Sciatic nerve (tissue), 2 donors: ENCODE measurements around the gene TMEM256. TPM values are rescaled to one million over a fixed set of nuclear protein-coding genes. Genes with fewer than 3 reads are reported as not detected.
A peak's percentile ranks its signal among the peaks of the same experiment; 100 is the strongest.

Source experiments
- ATAC-seq: fragments of 200-7000 bp; cut with Tn5 transposase; one replicate; pipeline ENCODE4 v1.9.1; 2020; ENCODE audit warnings: mild to moderate bottlenecking, moderate library complexity
- DNase-seq: peaks from one replicate; pipeline ENCODE4 v3.0.0-alpha.2; 2020; ENCODE audit warnings: low spot score
- intact Hi-C: fragments of 100-400 bp; cut with DNase I; formaldehyde crosslinking; loops from one replicate; pipeline ENCODE4 v1.14.2; 2022
- total RNA-seq: library from RNA; stranded (reverse); fragmentation: NEBNext Ultra II Directional; extraction: Animal tissue kit (Norgen Biotek cat#: 25700); gene quantifications from one replicate; pipeline ENCODE4 v1.2.1, GENCODE V29; 2021
- donor health status: DM: no; HTN: no; CAD: no.
- donor health status: DM: no; HTN: no; CAD: no.

The TMEM256 gene
- 75.0 TPM for total RNA-seq

DNA sequence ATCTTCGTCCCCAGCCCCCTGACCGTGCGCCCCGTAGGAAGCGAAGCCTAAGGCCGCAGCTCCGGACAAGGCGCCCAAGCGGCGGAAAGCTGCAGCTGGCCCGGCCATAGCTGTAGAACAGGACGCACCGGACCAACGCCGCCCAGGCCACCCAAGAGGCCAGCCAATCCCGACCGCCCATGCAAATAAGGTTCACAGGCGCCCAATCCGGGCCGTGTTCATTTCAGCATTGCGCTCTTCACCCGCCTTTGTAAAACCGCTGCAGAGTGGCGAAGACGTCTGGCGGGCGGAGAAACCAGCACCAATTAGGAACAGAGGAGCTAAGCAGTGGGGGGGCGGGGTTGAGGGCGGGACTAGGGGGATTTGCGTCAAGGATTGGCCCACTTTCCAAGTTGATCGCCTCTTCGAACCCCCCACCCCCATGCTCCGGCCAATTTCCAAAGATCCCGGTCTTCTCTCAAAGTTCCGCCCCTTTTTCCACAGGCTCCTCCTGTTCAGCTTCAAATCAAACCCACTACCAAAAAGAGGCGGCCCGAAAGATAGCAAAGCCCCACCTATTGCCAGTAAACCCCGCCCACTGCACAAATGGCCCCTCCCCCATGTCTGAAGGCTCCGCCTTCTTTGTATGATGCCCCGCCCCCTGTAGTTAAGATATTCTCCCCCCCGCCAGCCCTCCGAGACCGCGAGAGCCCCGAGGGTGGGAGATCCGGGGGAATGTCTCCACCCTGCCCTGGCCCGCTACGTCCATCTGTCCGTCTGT, at the start of gene TMEM256:
TSS of gene TMEM256 (minus strand) at position 121 of the 760 bp plus-strand sequence. CDS start at position 108, 13 bp downstream.
- peak; percentile 94 for ATAC-seq
- peak; percentile 98 for DNase-seq
- intact Hi-C loops, result no loop called here

DNA sequence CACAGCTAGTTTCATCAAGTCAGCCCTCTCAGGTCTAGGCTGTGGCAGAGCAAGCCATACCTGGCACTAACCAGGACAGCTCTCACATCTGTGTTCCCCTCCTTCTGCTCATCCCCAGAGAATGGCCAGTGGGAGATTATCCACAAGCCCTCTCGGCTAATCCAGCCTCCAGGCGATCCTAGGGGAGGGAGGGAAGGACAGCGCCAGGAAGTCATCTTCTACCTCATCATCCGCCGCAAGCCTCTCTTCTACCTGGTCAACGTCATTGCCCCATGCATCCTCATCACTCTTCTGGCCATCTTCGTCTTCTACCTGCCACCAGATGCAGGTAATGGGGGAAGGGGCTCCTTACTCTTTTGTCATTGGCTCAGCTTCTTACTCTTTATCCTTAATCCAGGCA, 44.6 kb upstream of the TMEM256 start:
- intact Hi-C loops, result no loop called here
- ATAC-seq (no peak), DNase-seq (no peak)

DNA sequence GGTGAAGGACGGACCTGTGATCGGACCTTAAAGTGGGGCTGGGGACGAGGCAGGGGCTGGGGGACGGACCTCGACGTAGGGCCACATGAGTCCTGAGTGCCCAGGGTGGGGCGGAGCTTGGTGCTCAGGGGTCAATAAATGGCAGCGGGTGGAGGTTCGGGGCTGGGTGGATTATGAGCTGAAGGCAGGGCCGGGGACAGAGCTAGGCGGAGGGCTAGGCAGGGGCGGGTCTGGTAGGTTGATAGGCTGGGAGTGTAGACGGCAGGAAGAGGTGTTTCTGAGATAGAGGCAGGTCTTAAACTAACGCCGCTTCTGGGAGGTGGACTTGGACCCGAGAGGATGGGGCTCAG, 41.7 kb upstream of the TMEM256 start:
- ATAC-seq (peak; percentile 54), DNase-seq (no peak)
- intact Hi-C loops, result no loop called here

DNA sequence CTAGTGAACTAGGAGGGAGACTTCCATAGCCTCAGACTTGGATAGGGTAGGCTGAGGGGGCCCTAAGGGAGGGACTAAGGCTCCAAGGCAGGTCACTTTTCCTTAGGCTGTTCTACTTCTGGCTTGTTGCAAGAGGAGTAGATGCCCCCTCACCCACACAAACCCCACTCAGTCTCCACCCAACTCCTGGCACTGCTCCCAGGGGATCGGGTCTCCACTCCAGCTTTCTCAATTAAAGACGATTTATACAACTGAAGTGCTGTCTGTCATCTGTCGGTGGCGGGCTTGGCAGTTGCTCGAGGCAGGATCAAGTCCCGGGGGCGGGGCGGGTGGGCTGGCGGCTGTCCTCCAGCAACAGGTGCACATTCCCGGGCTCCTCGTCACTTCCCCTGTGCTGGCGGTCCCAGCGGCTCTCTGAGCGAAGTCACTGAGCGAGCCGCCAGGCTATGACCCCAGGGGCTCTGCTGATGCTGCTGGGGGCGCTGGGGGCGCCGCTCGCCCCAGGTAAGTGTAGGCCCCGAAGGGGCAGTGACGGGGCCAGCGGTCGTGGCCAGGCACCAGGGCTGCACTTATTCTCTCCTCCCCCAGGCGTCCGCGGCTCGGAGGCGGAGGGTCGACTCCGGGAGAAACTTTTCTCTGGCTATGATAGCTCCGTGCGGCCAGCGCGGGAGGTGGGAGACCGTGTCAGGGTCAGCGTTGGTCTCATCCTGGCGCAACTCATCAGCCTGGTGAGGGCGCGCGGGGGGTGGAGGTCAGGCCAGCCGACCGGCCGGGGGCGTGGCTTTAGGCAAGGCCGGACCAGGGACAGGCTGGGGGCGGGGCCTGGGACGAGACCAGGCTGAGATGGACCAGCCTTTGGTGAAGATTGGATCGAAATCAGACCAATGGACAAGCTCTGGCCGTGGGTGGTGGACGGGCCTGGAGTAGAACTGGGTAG, 41.1 kb upstream of the TMEM256 start, which contains the start of gene CHRNB1:
TSS of gene CHRNB1 (plus strand) at position 380 of the 937 bp plus-strand sequence. CDS start at position 447, 67 bp downstream.
- ATAC-seq (peak; percentile 86), DNase-seq (peak; percentile 81)
- intact Hi-C loops, result no loop called here

DNA sequence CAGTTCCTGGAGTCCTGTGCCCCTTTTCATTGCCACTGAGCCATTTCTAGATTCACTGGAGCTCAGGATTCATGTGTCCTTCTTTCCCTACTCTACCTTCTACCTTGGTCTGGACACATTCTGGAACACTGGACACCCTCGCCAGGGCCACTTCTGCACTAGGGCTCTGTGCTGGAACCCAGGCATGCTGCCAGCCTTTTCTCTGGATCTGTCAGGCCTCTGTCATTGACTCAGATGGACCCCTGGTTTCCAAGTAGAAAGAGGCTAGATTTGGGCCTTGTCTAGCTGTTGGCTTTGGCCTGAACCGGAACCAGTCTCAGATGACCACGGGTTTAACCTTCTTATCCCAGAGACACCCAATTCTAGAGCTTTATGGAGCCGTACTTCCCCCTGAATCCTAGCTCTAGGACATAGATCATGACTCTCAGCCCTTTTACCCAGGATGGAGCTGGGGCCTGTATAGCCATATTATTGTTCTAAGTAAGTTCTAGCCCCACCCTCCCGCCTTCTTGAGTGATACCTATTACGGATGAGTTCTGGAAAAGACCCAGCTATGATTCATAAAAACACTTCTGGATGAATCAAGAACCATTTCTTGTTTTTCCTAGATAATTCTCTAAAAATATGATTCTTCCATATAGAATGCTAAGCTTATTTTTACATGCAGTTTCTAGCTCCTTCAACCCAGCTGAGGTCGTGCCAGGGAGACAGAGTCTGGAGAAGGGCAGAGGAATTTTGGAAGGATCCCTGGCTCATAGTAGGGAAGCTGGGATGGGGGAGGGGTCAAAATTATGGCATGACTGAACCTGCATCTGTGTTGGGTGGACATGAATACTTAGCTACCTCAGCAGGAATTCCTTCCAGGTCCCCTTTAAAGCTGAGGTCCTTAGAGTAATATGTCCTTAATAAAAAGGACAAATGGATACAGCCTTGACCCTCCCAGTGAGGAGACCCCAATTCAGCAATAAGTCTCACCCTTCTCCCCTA, 39.9 kb upstream of the TMEM256 start:
- ATAC-seq (no peak), DNase-seq (no peak)
- intact Hi-C loops, result no loop called here

DNA sequence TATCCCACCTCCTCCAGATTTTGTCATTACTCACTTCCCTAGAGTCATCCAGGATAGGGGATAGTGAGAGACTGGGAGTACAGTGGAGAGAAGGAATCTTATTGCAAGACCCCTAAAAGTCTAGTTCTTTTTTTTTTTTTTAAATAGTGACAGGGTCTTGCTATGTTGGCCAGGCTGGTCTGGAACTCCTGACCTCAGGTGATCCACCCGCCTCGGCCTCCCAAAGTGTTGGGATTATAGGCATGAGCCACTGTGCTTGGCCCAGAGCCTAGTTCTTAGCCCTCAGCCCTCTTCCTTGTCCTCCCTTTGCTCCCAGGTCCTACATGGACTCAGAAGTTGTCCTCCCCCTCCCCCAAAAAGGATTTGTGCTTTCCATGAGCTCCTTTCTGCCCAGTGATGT, 38.2 kb upstream of the TMEM256 start:
- intact Hi-C loops, result no loop called here
- DNase-seq (no peak), ATAC-seq (no peak)

DNA sequence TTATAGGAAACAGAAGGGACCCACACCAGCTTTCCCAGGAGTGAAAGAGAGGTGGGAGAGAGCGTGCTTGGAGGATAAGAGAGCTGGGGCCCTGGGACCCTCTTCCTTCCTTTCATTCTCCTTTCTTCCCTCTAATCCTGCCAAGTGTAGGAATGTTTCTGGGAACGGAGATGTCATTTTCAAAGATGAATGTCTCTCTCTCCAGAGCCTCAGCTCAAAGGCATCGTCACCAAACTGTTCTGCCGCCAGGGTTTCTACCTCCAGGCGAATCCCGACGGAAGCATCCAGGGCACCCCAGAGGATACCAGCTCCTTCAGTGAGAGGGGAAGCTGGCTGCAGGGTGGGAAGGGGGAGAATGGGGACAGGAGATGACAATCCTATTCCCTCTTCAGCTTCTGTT, 37.4 kb upstream of the TMEM256 start:
- intact Hi-C loops, result no loop called here
- no peak for ATAC-seq
- DNase-seq, result no peak

DNA sequence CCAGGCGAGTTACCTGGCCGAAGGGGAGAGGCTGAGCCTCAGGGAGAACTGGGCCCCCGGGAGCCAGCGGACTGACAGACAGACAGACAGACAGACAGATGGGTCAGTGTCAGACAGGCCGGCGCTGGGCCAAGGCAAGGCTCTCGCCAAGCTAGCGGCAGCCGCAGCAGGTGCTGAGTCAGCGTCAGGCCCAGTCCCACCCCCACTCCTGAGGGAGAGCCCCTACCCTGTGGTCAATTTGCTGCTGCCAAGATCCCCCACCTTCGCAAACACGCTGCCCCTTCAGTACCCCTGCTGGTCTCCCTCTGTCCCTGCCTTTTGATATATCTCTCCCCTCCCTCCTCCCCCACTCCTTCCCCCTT, 36.9 kb upstream of the TMEM256 start:
- DNase-seq, result no peak
- intact Hi-C loops, result no loop called here

DNA sequence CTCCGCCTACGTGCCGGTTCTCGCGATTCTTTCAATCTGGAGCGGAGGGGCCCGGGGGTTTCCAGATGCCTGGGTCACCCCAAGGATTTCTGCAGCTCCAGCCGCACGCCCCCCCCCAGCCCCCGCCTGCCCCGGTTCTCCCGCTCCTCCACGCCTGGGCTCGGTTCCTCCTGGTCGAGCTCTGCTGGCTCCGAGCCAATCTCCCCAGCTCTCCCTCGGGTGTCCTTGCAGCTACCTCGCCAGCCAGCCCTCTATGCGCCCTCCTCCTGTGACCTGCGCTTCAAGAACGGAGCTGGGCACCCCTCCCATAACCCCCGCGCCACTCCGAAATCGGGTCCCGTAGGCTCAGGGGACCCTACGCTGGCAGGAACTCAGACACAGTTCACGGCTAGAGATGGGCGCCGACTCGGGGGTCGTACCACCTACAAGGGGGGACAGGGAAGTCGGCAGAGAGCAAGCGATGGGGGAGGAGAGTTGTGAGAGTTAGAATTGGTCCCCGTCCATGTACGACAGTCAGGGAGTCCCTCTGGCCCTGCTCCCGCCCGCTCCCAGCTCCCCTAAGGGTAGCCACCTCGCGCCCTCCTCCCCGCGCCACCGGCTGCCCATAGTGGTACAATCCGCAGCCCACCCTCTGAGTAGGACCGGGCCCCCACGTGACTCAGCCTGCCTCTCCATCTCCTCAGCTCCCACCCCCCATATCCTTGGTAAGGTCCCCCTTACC, 36.4 kb upstream of the TMEM256 start:
- intact Hi-C loops, result no loop called here
- DNase-seq, result peak; percentile 79
- ATAC-seq, result no peak

More for the DNA sequence above, 36.9 kb upstream of the TMEM256 start:
- no peak for ATAC-seq

DNA sequence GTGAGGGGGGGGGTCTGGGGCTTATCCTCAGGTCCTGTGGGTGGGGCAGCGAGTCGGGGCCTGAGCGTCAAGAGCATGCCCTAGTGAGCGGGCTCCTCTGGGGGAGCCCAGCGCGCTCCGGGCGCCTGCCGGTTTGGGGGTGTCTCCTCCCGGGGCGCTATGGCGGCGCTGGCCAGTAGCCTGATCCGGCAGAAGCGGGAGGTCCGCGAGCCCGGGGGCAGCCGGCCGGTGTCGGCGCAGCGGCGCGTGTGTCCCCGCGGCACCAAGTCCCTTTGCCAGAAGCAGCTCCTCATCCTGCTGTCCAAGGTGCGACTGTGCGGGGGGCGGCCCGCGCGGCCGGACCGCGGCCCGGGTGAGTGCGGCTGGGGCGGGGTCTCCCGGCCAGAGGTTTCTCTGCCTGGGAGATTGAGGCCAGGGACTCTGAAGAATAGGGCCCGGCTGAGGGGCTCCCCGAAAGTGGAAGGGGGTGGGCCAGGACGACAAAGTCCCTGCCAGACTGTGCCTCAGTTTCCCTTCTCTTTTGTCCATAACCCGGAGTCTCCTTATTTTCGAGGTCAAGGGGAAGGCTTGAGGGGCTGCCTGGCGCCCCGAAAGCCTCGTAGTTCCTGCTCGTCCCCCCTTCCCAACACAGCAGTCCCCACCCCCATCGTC, 35.7 kb upstream of the TMEM256 start, which contains the start of gene FGF11:
TSS of gene FGF11 (plus strand) at position 51 of the 651 bp plus-strand sequence. CDS start at position 160, 109 bp downstream.
- intact Hi-C loops, result no loop called here
- ATAC-seq, result no peak
- no peak for DNase-seq

DNA sequence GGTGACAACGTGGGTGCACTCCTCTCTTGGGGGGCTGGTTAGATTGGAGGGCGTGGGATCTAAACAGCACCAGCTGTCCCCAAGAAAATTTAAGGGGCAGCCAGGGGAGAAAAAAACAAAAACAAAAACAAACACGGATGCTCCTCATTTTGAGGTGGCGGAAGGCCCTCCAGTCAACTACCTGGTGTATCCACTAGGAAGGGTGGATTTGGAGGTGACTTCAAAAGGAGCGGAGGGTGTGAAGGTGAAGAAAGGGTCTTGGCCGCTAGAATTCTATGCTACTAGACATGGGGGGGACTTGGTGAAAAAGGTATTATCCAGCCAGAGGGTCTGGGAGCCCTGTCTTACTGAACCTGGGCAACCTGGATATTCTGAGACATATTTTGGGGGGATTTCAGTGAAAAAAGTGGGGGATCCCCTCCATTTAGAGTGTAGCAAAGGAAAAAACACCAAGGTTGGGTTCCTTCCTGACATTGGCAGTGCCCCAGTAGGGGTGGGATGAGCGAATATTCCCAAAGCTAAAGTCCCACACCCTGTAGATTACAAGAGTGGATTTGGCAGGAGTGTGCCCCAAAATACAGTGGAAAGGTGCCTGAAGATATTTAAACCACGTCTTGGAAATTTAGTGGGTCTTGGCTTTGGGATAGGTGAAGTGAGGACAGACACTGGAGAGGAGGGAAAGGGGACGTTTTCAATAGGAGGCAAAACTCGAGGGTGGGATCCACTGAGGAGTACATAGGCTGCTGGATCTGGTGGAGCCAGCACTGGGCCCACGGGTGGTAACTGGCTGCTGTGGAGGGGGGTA, 35.0 kb upstream of the TMEM256 start:
- DNase-seq (no peak), ATAC-seq (no peak)
- intact Hi-C loops, result no loop called here

DNA sequence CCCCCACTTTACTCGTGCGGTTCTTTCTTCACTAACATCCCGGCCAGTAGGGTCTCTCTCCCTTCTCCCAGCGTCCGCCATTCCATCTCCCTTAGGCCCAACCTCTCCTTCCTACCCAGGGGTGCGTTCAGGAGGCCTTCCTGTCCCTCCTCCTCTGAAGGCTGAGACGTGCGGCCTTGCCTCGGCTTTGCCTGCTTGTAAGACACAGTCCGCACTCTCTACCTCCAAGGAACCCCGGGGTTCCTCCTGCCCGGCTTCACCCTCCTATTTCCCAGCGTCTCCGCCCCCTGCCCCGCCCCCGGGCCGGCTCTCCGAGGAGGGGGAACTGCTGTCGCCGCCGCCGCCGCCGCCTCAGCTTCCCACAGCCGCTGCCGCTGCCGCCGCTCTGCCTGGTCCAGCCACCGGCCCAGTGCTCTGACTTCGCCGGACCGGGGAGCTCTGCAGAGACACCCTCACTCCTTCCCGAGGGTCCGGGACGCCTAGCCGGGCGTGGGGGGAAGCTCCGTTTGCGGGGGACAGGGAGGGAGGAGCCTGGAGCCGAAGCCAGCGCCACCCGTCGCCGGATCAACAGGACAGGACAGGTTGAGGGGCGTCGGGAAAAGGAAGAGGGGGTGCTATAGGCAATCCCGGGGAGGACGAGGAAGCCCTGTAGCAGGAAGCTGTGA, 34.2 kb upstream of the TMEM256 start:
- intact Hi-C loops, result no loop called here
- ATAC-seq (peak; percentile 21), DNase-seq (peak; percentile 86)

DNA sequence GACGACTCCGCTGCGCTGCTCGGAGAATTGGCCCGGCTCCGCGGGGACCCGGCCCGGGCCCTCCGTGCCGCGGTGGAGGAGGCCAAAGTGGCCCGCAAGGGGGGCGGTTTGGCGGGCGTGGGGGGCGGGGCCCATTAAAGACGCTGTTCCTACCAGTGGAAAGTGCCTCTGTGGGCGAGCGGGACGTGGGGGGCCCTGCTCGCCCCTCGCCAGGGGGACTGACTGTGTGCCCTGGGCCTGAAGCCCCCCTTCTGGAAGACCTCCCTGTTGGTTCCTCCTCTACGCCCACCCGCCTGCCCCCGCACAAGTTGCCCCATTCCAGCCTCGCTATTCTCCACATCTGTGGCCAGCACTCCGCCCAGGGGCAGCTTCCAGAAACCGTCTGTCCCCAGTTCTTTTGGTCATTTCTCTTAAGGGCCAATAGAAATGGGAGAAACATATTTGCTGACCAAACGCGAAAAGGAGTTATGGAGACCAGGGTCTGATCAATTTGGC, 33.5 kb upstream of the TMEM256 start:
- no peak for ATAC-seq
- intact Hi-C loops, result no loop called here
- DNase-seq, result no peak

DNA sequence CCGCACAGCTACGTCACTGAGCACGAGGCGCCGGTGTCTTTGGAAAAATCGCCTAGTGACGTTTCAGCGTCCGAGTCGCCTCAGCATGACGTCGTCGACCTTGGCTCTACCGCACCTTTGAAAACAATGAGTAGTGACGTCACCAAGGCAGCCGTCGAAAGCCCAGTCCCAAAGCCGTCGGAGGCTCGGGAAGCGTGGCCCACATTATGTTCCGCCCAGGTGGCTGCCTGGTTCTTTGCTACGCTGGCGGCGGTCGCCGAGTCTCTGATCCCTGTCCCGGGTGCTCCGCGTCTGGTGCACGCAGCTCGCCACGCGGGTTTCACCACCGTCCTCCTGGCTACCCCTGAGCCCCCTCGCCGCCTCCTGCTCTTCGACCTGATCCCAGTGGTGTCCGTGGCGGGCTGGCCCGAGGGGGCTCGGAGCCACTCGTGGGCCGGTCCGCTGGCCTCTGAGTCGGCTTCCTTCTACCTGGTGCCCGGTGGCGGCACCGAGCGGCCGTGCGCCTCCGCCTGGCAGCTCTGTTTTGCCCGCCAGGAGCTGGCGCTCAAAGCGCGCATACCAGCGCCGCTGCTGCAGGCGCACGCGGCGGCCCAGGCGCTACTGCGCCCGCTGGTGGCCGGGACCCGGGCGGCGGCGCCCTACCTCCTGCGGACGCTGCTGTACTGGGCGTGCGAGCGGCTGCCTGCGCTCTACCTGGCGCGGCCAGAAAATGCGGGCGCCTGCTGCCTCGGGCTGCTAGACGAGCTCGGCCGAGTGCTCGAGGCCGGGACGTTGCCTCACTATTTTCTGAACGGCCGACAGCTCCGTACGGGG, 32.9 kb upstream of the TMEM256 start:
- intact Hi-C loops, result no loop called here
- peak; percentile 83 for DNase-seq
- ATAC-seq, result peak; percentile 55
